Measurements from ENCODE around the gene GUCY2C.
"Not testable (repeated sequence)": the region's sequence is repeated elsewhere in the genome, so short reads cannot be mapped to it uniquely, and the experiment has no call there.

Gene GUCY2C

DNA sequence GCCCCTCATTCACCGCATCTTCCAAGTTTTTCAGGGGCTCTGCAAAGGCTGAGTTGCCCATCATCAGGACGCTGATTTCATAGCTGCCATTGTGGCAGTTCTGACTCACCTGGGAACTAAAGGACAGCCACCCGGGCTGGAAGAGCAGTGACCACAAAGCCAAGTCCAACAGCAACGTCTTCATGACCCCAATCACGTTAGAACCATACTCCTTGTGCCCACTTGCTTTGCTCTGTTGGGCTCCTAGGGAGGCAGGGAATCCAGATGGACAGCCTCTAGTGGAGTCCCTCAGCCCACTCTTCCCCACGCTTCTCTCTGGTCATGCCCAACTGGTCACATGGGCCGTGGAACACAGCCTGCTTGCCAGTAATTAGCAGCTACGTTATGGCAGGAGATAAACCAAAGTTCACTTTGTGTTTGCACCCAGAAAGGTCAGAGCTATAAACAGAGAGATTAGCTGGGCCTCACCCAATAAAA lies at the start of gene GUCY2C:
TSS of gene GUCY2C (minus strand) at position 335 of the 477 bp plus-strand sequence. CDS start at position 184, 151 bp downstream.
- Histone ChIP-seq H3K36me3 (replicated peaks) (no peaks in the 10 kb centered on the region), H3K27ac (no peak within 1 kb of the TSS), H3K27me3 (replicated peaks) (no peaks in the 10 kb centered on the region), H3K4me3 (ENCODE audit: low read depth, low read length) (no peak within 1 kb of the TSS)
- in situ Hi-C loops (cut with HindIII; ENCODE audit: low pct_ligation_motif_present, low sequenced_read_pairs) = no loop called here
- no peak for DNase-seq
- TF ChIP-seq, protein P1, sequence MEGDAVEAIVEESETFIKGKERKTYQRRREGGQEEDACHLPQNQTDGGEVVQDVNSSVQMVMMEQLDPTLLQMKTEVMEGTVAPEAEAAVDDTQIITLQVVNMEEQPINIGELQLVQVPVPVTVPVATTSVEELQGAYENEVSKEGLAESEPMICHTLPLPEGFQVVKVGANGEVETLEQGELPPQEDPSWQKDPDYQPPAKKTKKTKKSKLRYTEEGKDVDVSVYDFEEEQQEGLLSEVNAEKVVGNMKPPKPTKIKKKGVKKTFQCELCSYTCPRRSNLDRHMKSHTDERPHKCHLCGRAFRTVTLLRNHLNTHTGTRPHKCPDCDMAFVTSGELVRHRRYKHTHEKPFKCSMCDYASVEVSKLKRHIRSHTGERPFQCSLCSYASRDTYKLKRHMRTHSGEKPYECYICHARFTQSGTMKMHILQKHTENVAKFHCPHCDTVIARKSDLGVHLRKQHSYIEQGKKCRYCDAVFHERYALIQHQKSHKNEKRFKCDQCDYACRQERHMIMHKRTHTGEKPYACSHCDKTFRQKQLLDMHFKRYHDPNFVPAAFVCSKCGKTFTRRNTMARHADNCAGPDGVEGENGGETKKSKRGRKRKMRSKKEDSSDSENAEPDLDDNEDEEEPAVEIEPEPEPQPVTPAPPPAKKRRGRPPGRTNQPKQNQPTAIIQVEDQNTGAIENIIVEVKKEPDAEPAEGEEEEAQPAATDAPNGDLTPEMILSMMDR (IDR thresholded peaks at IDR 0.05; ENCODE audit: low read depth, low read length, missing control alignments) = no peak

GRCh38 chr12:14743061-14743460 lies 46.7 kb upstream of the GUCY2C start:
- Histone ChIP-seq H3K36me3 (replicated peaks) (no peaks in the 10 kb centered on the region), H3K4me3 (ENCODE audit: low read depth, low read length) (no peak overlapping the region), H3K27me3 (replicated peaks) (no peaks in the 10 kb centered on the region), H3K27ac (no peak overlapping the region)
- TF ChIP-seq, protein P1 (IDR thresholded peaks at IDR 0.05; ENCODE audit: low read depth, low read length, missing control alignments) = no peak
- in situ Hi-C loops (cut with HindIII; ENCODE audit: low pct_ligation_motif_present, low sequenced_read_pairs) = no loop called here
- DNase-seq = no peak

DNA sequence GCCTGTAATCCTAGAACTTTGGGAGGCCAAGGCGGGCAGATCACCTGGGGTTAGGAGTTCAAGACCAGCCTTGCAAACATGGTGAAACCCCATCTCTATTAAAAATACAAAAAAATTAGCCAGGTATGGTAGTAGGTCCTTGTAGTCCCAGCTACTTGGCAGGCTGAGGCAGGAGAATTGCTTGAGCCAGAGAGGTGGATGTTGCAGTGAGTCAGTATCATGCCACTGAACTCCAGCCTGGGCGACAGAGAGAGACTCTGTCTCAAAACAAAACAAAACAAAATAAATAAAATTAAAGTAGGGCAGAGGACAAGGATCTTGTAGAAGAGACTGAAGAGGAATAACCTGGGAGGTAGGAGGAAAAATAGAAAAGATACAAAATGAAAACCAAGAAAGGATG lies 45.5 kb upstream of the GUCY2C start:
- H3K4me3 ChIP-seq (ENCODE audit: low read depth, low read length) = no peak overlapping the region
- no peak overlapping the region for H3K27ac ChIP-seq
- in situ Hi-C loops (cut with HindIII; ENCODE audit: low pct_ligation_motif_present, low sequenced_read_pairs) = no loop called here
- no peak for DNase-seq
- TF ChIP-seq, protein P1 (IDR thresholded peaks at IDR 0.05; ENCODE audit: low read depth, low read length, missing control alignments) = no peak
- H3K27me3 ChIP-seq (replicated peaks) = no peaks in the 10 kb centered on the region
- H3K36me3 ChIP-seq (replicated peaks) = no peaks in the 10 kb centered on the region

DNA sequence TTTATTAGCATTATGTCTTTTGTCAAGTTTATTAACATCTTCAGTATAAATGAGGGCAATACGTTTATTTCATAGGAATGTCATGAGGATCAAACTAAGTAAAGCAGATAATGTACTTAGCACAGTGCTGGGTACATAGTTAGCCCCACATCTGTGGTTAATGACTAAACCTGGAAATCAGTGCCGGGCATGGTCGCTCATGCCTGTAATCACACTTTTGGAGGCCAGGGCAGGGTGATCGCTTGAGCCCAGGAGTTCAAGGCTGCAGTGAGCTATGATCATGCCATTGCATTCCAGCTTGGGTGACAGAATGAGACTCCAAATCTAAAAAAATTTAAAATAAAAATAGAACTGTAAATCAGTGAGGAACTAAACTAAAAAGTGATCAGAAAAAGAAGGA lies 44.8 kb upstream of the GUCY2C start:
- Histone ChIP-seq H3K36me3 (replicated peaks) (no peaks in the 10 kb centered on the region), H3K27ac (no peak overlapping the region), H3K27me3 (replicated peaks) (no peaks in the 10 kb centered on the region), H3K4me3 (ENCODE audit: low read depth, low read length) (no peak overlapping the region)
- no peak for DNase-seq
- TF ChIP-seq, protein P1 (IDR thresholded peaks at IDR 0.05; ENCODE audit: low read depth, low read length, missing control alignments) = no peak
- in situ Hi-C loops (cut with HindIII; ENCODE audit: low pct_ligation_motif_present, low sequenced_read_pairs) = no loop called here

- H3K36me3 ChIP-seq (replicated peaks); DNase-seq; H3K27ac ChIP-seq; H3K27me3 ChIP-seq (replicated peaks); H3K4me3 ChIP-seq (ENCODE audit: low read depth, low read length); in situ Hi-C loops (cut with HindIII; ENCODE audit: low pct_ligation_motif_present, low sequenced_read_pairs): not testable (repeated sequence)
Measured at GRCh38 chr12:14736441-14736840, 40.0 kb upstream of the GUCY2C start.

- H3K27ac ChIP-seq = no peak overlapping the region
- no peak for DNase-seq
Measured at GRCh38 chr12:14731821-14732220, 35.4 kb upstream of the GUCY2C start.

More at GRCh38 chr12:14731821-14732220, 35.4 kb upstream of the GUCY2C start:
- in situ Hi-C loops (cut with HindIII; ENCODE audit: low pct_ligation_motif_present, low sequenced_read_pairs) = no loop called here
- Histone ChIP-seq H3K27me3 (replicated peaks) (no peaks in the 10 kb centered on the region), H3K36me3 (replicated peaks) (no peaks in the 10 kb centered on the region), H3K4me3 (ENCODE audit: low read depth, low read length) (no peak overlapping the region)
- TF ChIP-seq, protein P1 (IDR thresholded peaks at IDR 0.05; ENCODE audit: low read depth, low read length, missing control alignments) = no peak
